H1 (cell line): Measurements from ENCODE around the gene ADD1. TPM values are rescaled to one million over a fixed set of nuclear protein-coding genes. Genes with fewer than 3 reads are reported as not detected.

Experiments
- CTCF ChIA-PET: fragments of 300-600 bp; sonication (Branson Sonifier 250); formaldehyde crosslinking; loops from one replicate; lab custom pipeline; 2021; ENCODE audit not compliant: partially characterized antibody; lab: Charles Lee
- POLR2A ChIA-PET: fragments of 300-600 bp; sonication (Branson Sonifier 250); formaldehyde crosslinking; loops from one replicate; lab custom pipeline; 2021; ENCODE audit warnings: inconsistent platforms; ENCODE audit not compliant: partially characterized antibody; lab: Charles Lee
- DNase-seq, 2 experiments: peaks; one replicate each; pipeline versions ENCODE4 v3.0.0 to v3.0.0-alpha.2; 2010 to 2022; ENCODE audit warnings: low spot score in 2 of 2, low read depth in 1 of 2, mixed read lengths in 1 of 2
- FAIRE-seq: peaks from 2 replicates; lab custom pipeline; 2011; peaks lifted over from hg19 to GRCh38; lab: Jason Lieb, UNC
- H2AFZ ChIP-seq: 2 replicates; pipeline ENCODE4 v1.8.1; 2012; ENCODE audit warnings: low read length, inconsistent platforms
- H2AK5ac ChIP-seq: 2 replicates; pipeline ENCODE4 v1.6.1; 2013; ENCODE audit warnings: low read depth, low read length
- H2BK120ac ChIP-seq: replicated peaks from 2 replicates; pipeline ENCODE3; 2013; ENCODE audit warnings: low read depth, low read length, inconsistent platforms
- H2BK12ac ChIP-seq: 2 replicates; pipeline ENCODE4 v1.6.1; 2013; ENCODE audit warnings: low read depth, low read length
- H2BK15ac ChIP-seq: 2 replicates; pipeline ENCODE4 v1.6.1; 2013; ENCODE audit warnings: low read length
- H2BK20ac ChIP-seq: 2 replicates; pipeline ENCODE4 v1.6.1; 2013; ENCODE audit warnings: low read length
- H2BK5ac ChIP-seq: 2 replicates; pipeline ENCODE4 v1.6.1; 2013; ENCODE audit warnings: low read depth, low read length
- H3K14ac ChIP-seq: 2 replicates; pipeline ENCODE4 v1.6.1; 2013; ENCODE audit warnings: inconsistent platforms; ENCODE audit not compliant: insufficient read length
- H3K18ac ChIP-seq: 2 replicates; pipeline ENCODE4 v1.6.1; 2013; ENCODE audit warnings: low read length; ENCODE audit errors: extremely low read depth
- H3K23ac ChIP-seq: 2 replicates; pipeline ENCODE4 v1.6.1; 2013; ENCODE audit warnings: inconsistent platforms; ENCODE audit not compliant: insufficient read length
- H3K23me2 ChIP-seq: 2 replicates; pipeline ENCODE4 v1.6.1; 2013; ENCODE audit warnings: low read depth, low read length
- H3K27ac ChIP-seq: 2 replicates; pipeline ENCODE4 v1.6.1; 2011; ENCODE audit warnings: low read depth, low read length, inconsistent platforms
- H3K27me3 ChIP-seq, 4 experiments: replicated peaks in 1 of 4; 1 replicate in 1 of 4; 2 replicates in 3 of 4; pipeline versions ENCODE4 v1.6.1 to v1.8.1; 2011 to 2013; ENCODE audit warnings: low read length in 3 of 4, mild to moderate bottlenecking in 3 of 4, inconsistent platforms in 2 of 4, mixed read lengths in 2 of 4, moderate library complexity in 1 of 4; ENCODE audit not compliant: control insufficient read depth in 3 of 4, insufficient read depth in 3 of 4; ENCODE audit errors: extremely low read depth in 1 of 4
- H3K36me3 ChIP-seq, 4 experiments: 2 replicates each; pipeline versions ENCODE4 v1.6.1 to v1.8.1; 2011 to 2013; ENCODE audit warnings: mild to moderate bottlenecking in 4 of 4, low read length in 3 of 4, moderate library complexity in 2 of 4, control low read depth in 1 of 4, inconsistent platforms in 1 of 4; ENCODE audit not compliant: insufficient read depth in 4 of 4, control insufficient read depth in 2 of 4
- H3K4ac ChIP-seq: replicated peaks from 2 replicates; pipeline ENCODE3; 2013; ENCODE audit warnings: low read length, low read depth, mixed read lengths, inconsistent platforms; ENCODE audit not compliant: insufficient read length
- H3K4me1 ChIP-seq, 4 experiments: replicated peaks in 1 of 4; 1 replicate in 1 of 4; 2 replicates in 3 of 4; pipeline versions ENCODE4 v1.6.1 to v1.8.1; 2011 to 2013; ENCODE audit warnings: low read length in 3 of 4, inconsistent platforms in 2 of 4, mixed read lengths in 1 of 4; ENCODE audit not compliant: insufficient read depth in 4 of 4, control insufficient read depth in 3 of 4
- H3K4me2 ChIP-seq, 2 experiments: 2 replicates each; pipeline versions ENCODE4 v1.6.1 to v1.8.1; 2011 to 2013; ENCODE audit warnings: low read depth in 2 of 2, low read length in 2 of 2, control low read depth in 1 of 2, inconsistent platforms in 1 of 2, mild to moderate bottlenecking in 1 of 2; ENCODE audit not compliant: insufficient read depth in 1 of 2
- H3K4me3 ChIP-seq, 4 experiments: fragments of 200-600, 300-600 bp in 1 of 4; sonication (generic), shearing (Covaris generic), sonication (Bioruptor Twin) in 1 of 4; 2 replicates each; pipeline versions ENCODE4 v1.5.1 to v1.8.1; 2011 to 2016; ENCODE audit warnings: low read length in 4 of 4, low read depth in 3 of 4, control low read depth in 2 of 4, inconsistent platforms in 2 of 4, mild to moderate bottlenecking in 2 of 4, mixed read lengths in 1 of 4, moderate library complexity in 1 of 4; ENCODE audit not compliant: insufficient read depth in 2 of 4; ENCODE audit errors: extremely low read depth in 1 of 4
- H3K56ac ChIP-seq: replicated peaks from 2 replicates; pipeline ENCODE3; 2013; ENCODE audit warnings: low read depth, mild to moderate bottlenecking, mixed read lengths, low read length, inconsistent platforms; ENCODE audit not compliant: insufficient read length
- H3K79me1 ChIP-seq: 2 replicates; pipeline ENCODE4 v1.6.1; 2013; ENCODE audit warnings: low read depth, low read length, control low read depth
- H3K79me2 ChIP-seq, 2 experiments: 2 replicates each; pipeline versions ENCODE4 v1.6.1 to v1.8.1; 2012 to 2013; ENCODE audit warnings: low read length in 2 of 2, mild to moderate bottlenecking in 2 of 2, inconsistent platforms in 1 of 2; ENCODE audit not compliant: insufficient read depth in 2 of 2, control insufficient read depth in 1 of 2
- H3K9ac ChIP-seq, 4 experiments: replicated peaks in 1 of 4; 1 replicate in 1 of 4; 2 replicates in 3 of 4; pipeline versions ENCODE4 v1.6.1 to v1.8.1; 2011 to 2013; ENCODE audit warnings: low read depth in 3 of 4, low read length in 3 of 4, control low read depth in 2 of 4, mild to moderate bottlenecking in 2 of 4, moderate library complexity in 2 of 4, inconsistent platforms in 1 of 4; ENCODE audit errors: extremely low read depth in 1 of 4
- H3K9me3 ChIP-seq, 2 experiments: 2 replicates each; pipeline versions ENCODE4 v1.6.1 to v1.8.1; 2012 to 2013; ENCODE audit warnings: mild to moderate bottlenecking in 2 of 2, moderate library complexity in 2 of 2, control low read depth in 1 of 2, inconsistent platforms in 1 of 2, low read depth in 1 of 2, low read length in 1 of 2, mixed read lengths in 1 of 2; ENCODE audit not compliant: insufficient read depth in 2 of 2
- H4K20me1 ChIP-seq, 2 experiments: replicated peaks in 1 of 2; 2 replicates each; pipeline versions ENCODE3 to v1.8.1; 2011 to 2013; ENCODE audit warnings: inconsistent platforms in 2 of 2, low read length in 2 of 2, mild to moderate bottlenecking in 1 of 2; ENCODE audit not compliant: insufficient read depth in 2 of 2, control insufficient read depth in 1 of 2
- H4K5ac ChIP-seq: 2 replicates; pipeline ENCODE4 v1.6.1; 2013; ENCODE audit warnings: low read length, low read depth, mixed read lengths, inconsistent platforms; ENCODE audit not compliant: insufficient read length
- H4K8ac ChIP-seq: 2 replicates; pipeline ENCODE4 v1.8.0; 2013; ENCODE audit warnings: mild to moderate bottlenecking, moderate library complexity, low read length, inconsistent platforms; ENCODE audit not compliant: insufficient read depth; ENCODE audit errors: extremely low read depth
- H4K91ac ChIP-seq: replicated peaks from 2 replicates; pipeline ENCODE3; 2013; ENCODE audit warnings: low read length, mixed read lengths, inconsistent platforms; ENCODE audit not compliant: insufficient read length
- ATF3 ChIP-seq: IDR thresholded peaks from 2 replicates; pipeline ENCODE4 v1.6.1; 2011; ENCODE audit warnings: low read depth, mild to moderate bottlenecking, low read length; ENCODE audit not compliant: insufficient read depth
- KDM4A ChIP-seq: IDR thresholded peaks from one replicate; pipeline ENCODE4 v1.7.1; 2012; ENCODE audit warnings: low read depth, mild to moderate bottlenecking, moderate library complexity, low read length, inconsistent platforms; ENCODE audit not compliant: severe bottlenecking
- MAFK ChIP-seq: IDR thresholded peaks from 2 replicates; pipeline ENCODE4 v1.6.1; 2012; ENCODE audit warnings: low read depth, mild to moderate bottlenecking, improper control_type of control experiment, low read length
- RAD21 ChIP-seq, 2 experiments: IDR thresholded peaks in 1 of 2; conservative IDR thresholded peaks in 1 of 2; 2 replicates each; pipeline ENCODE4 v1.6.1; 2011; ENCODE audit warnings: low read depth in 2 of 2, low read length in 2 of 2, improper control_type of control experiment in 1 of 2, inconsistent platforms in 1 of 2, mild to moderate bottlenecking in 1 of 2, moderate library complexity in 1 of 2
- TEAD4 ChIP-seq: IDR thresholded peaks from 2 replicates; pipeline ENCODE4 v1.6.1; 2012; ENCODE audit warnings: low read depth, low read length, inconsistent platforms, mixed read lengths
- YY1 ChIP-seq: IDR thresholded peaks from 2 replicates; pipeline ENCODE4 v1.6.1; 2011; ENCODE audit warnings: low read depth, mild to moderate bottlenecking, low read length
- WGBS, 2 experiments: shearing (Covaris generic) in 1 of 2; methylation state at CpG; one replicate each; pipeline versions ENCODE4 v1.1.6 to v1.1.7; 2013 to 2015; ENCODE audit warnings: low lambda C conversion rate in 2 of 2, mixed read lengths in 2 of 2, inconsistent platforms in 1 of 2, low coverage in 1 of 2, missing lambda C conversion rate in 1 of 2; ENCODE audit not compliant: insufficient replicate concordance in 2 of 2, insufficient coverage in 1 of 2, insufficient read length in 1 of 2; ENCODE audit errors: extremely low coverage in 1 of 2, missing lambda C conversion rate in 1 of 2; 5-methylcytosine and 5-hydroxymethylcytosine counted together
- polyA plus RNA-seq, 7 experiments: library from polyadenylated mRNA; depleted of rRNA in 3 of 7; stranded (reverse) in 5 of 7; unstranded in 2 of 7; fragments of >200 nt in 5 of 7; fragments of 200-250 nt in 2 of 7; gene quantifications; 1 replicate in 5 of 7; 2 replicates in 1 of 7; 4 replicates in 1 of 7; pipeline versions ENCODE4 v1.2.1 to v1.2.3, GENCODE V29; 2011 to 2013; ENCODE audit warnings: missing spikeins in 2 of 7, mixed read lengths in 2 of 7
- total RNA-seq: library from RNA; stranded (reverse); fragmentation: NEBNext Ultra II Directional; extraction: Animal tissue kit (Norgen Biotek cat#: 25700); gene quantifications from 2 replicates; pipeline ENCODE4 v1.2.1, GENCODE V29; 2021

The ADD1 gene
- total and polyA plus RNA-seq, 2 of the 8 experiments (the other 6 are each of a cell fraction or from before 2014, with no cell fraction given): 113 to 143 TPM

- Histone ChIP-seq H2AK5ac (no peak overlapping the region), H3K23ac (no peak overlapping the region), H3K56ac (no peak overlapping the region), H2BK20ac (no peak overlapping the region), H3K27ac (no peak overlapping the region), H3K36me3 (peaks cover 11 to 52% (median 29%) of the 10 kb centered on the region in 4 experiments), H3K79me1 (no peaks in the 10 kb centered on the region), H2BK120ac (no peak overlapping the region), H2BK12ac (no peak overlapping the region), H3K14ac (no peak overlapping the region), H3K27me3 (no peaks in the 10 kb centered on the region), H4K8ac (no peak overlapping the region), H3K4me1 (no peaks in the 10 kb centered on the region), H3K4ac (no peak overlapping the region), H3K79me2 (no peaks in the 10 kb centered on the region), H4K5ac (no peak overlapping the region), H3K4me3 (no peak overlapping the region), H2BK15ac (no peak overlapping the region), H3K18ac (no peak overlapping the region), H3K9me3 (no peaks in the 10 kb centered on the region), H3K4me2 (no peak overlapping the region), H4K20me1 (peaks cover 2 to 3% of the 10 kb centered on the region in 2 experiments), H3K23me2 (no peaks in the 10 kb centered on the region), H2AFZ (no peak overlapping the region), H3K9ac (no peak overlapping the region), H4K91ac (no peak overlapping the region), H2BK5ac (no peak overlapping the region)
- POLR2A ChIA-PET: no interaction called here
- DNase-seq (no peak), FAIRE-seq (no peak)
- no peak for TF ChIP-seq KDM4A
- no peak for TF ChIP-seq YY1
- TF ChIP-seq MAFK: no peak
- TF ChIP-seq ATF3: no peak
- TF ChIP-seq TEAD4: no peak
- no peak for TF ChIP-seq RAD21 (IDR thresholded peaks at IDR 0.05 in 1 of 2, conservative IDR thresholded peaks at IDR 0.05 in 1 of 2; ENCODE audit: low read depth in 2 of 2, low read length in 2 of 2)
- WGBS, 2 experiments: 93% methylated on average over 8 of the region's 8 CpGs; no CpG with 5 or more reads in 1 of the 2 experiments
- CTCF ChIA-PET: no interaction called here
Measured at GRCh38 chr4:2906218-2906617, 62.6 kb downstream of the ADD1 start.
